Spleen (tissue), 11 donors: ENCODE results near the gene GRK5. TPM values are rescaled to one million over a fixed set of nuclear protein-coding genes. Genes with fewer than 3 reads are reported as not detected.

Experiments
- DNase-seq: peaks from one replicate; pipeline ENCODE4 v3.0.0-alpha.2; 2020
- H3K27ac ChIP-seq, 8 donors: fragments of 200-600 bp; sonication (generic) in 7 of 8; 1 replicate in 4 of 8; 2 replicates in 4 of 8; pipeline versions ENCODE4 v1.5.0 to v1.8.0; 2016 to 2021; ENCODE audit warnings: inconsistent platforms in 4 of 8, mild to moderate bottlenecking in 4 of 8, moderate library complexity in 1 of 8
- H3K27me3 ChIP-seq, 7 donors: fragments of 200-600 bp; sonication (generic) in 6 of 7; replicated peaks in 1 of 7; 1 replicate in 4 of 7; 2 replicates in 3 of 7; pipeline versions ENCODE4 v1.5.0 to v1.8.0; 2016 to 2021; ENCODE audit warnings: inconsistent platforms in 3 of 7, mild to moderate bottlenecking in 1 of 7
- H3K36me3 ChIP-seq, 6 donors: fragments of 200-600 bp; sonication (generic) in 5 of 6; 1 replicate in 4 of 6; 2 replicates in 2 of 6; pipeline versions ENCODE4 v1.5.0 to v1.8.0; 2016 to 2021; ENCODE audit warnings: inconsistent platforms in 2 of 6
- H3K4me1 ChIP-seq, 6 donors: fragments of 200-600 bp; sonication (generic) in 5 of 6; 1 replicate in 3 of 6; 2 replicates in 3 of 6; pipeline versions ENCODE4 v1.5.0 to v1.8.0; 2016 to 2021; ENCODE audit warnings: inconsistent platforms in 3 of 6
- H3K4me3 ChIP-seq, 8 donors: fragments of 200-600 bp; sonication (generic) in 7 of 8; 1 replicate in 4 of 8; 2 replicates in 4 of 8; pipeline versions ENCODE4 v1.5.0 to v1.8.0; 2016 to 2021; ENCODE audit warnings: inconsistent platforms in 4 of 8, mild to moderate bottlenecking in 4 of 8, moderate library complexity in 2 of 8
- H3K9me3 ChIP-seq, 8 donors: fragments of 200-600 bp; sonication (generic) in 7 of 8; 1 replicate in 4 of 8; 2 replicates in 4 of 8; pipeline versions ENCODE4 v1.5.0 to v1.8.0; 2016 to 2021; ENCODE audit warnings: inconsistent platforms in 4 of 8
- CTCF ChIP-seq, 11 experiments: fragments of 200-600 bp in 7 of 11; fragments of 450-650 bp in 4 of 11; sonication (generic) in 4 of 11; IDR thresholded peaks in 8 of 11; conservative IDR thresholded peaks in 3 of 11; 1 replicate in 7 of 11; 2 replicates in 4 of 11; pipeline versions ENCODE4 v1.4.0 to v1.8.0; 2016 to 2021; ENCODE audit warnings: antibody characterized with exemption in 11 of 11, inconsistent platforms in 4 of 11, mild to moderate bottlenecking in 1 of 11
- POLR2A ChIP-seq, 3 donors: fragments of 450-650 bp; IDR thresholded peaks; one replicate each; pipeline ENCODE4 v1.5.1; 2017; ENCODE audit warnings: antibody characterized with exemption in 3 of 3, mild to moderate bottlenecking in 1 of 3
- POLR2AphosphoS5 ChIP-seq, 3 donors: sonication (generic); formaldehyde crosslinking; IDR thresholded peaks; one replicate each; pipeline ENCODE4 v1.5.1; 2017; ENCODE audit warnings: antibody characterized with exemption in 3 of 3
- WGBS, 5 donors: extraction: QIAGEN DNeasy Blood & Tissue Kit in 3 of 5; methylation state at CpG; one replicate each; pipeline versions ENCODE4 v1.1.5 to v1.1.7; 2013 to 2018; 5-methylcytosine and 5-hydroxymethylcytosine counted together
- intact Hi-C: fragments of 100-400 bp; cut with DNase I; formaldehyde crosslinking; loops from one replicate; pipeline ENCODE4 v1.15.0; 2023; ENCODE audit warnings: low total_unique reads
- polyA plus RNA-seq, 3 donors: library from polyadenylated mRNA; stranded (reverse); fragments of 200-250 nt; gene quantifications; one replicate each; pipeline ENCODE4 v1.2.1, GENCODE V29; 2013
- total RNA-seq, 7 donors: library from RNA; depleted of rRNA in 3 of 7; stranded (reverse); fragments of >200 nt in 3 of 7; fragmentation: NEBNext Ultra II Directional in 4 of 7; extraction: Animal tissue kit (Norgen Biotek cat#: 25700) in 4 of 7; gene quantifications; one replicate each; pipeline versions ENCODE4 v1.1.0 to v1.2.1, GENCODE V29; 2016 to 2021
- donor health status: healthy with polysubstance abuse.
- donor health status: DM: no; HTN: no; CAD: no; lungs with moderate emphysema.
- donor health status: DM: no; HTN: no; CAD: no.
- donor health status: Bipolar disorder and iron deficiency.
- donor health status: healthy.
- donor health status: DM: no; HTN: no; CAD: no.
- donor health status: DM: yes; HTN: yes; CAD: no.

GRK5 gene
- total and polyA plus RNA-seq, 10 donors, result 15.5 to 85.2 (median 52.1) TPM

- WGBS, 5 donors, result 93 to 100% (median 97%) methylated on average over 1 to 6 of the region's 6 CpGs
- Histone ChIP-seq H3K27me3 (no peaks in the 10 kb centered on the region), H3K4me1 (peaks cover 28 to 87% (median 57%) of the 10 kb centered on the region in 6 donors), H3K4me3 (no peak overlapping the region), H3K9me3 (no peaks in the 10 kb centered on the region), H3K27ac (peak overlapping the region in 4 of 8 donors; percentile 64 to 81 (median 78)), H3K36me3 (peaks cover 0 to 7% (median 0%) of the 10 kb centered on the region in 6 donors)
- intact Hi-C loops, result loop anchor here (10.0 kb wide), 1 partner anchor 51 kb away; no protein-coding TSS in a partner anchor
- no peak for TF ChIP-seq POLR2A (IDR thresholded peaks at IDR 0.05)
- no peak for TF ChIP-seq CTCF (IDR thresholded peaks at IDR 0.05 in 8 of 11, conservative IDR thresholded peaks at IDR 0.05 in 3 of 11)
- no peak for TF ChIP-seq POLR2AphosphoS5 (IDR thresholded peaks at IDR 0.05)
- peak; percentile 65 for DNase-seq
These were observed 58.3 kb downstream of the GRK5 start for GRCh38 chr10:119265691-119266090.

GRCh38 chr10:119267384-119267783, 60.0 kb downstream of the GRK5 start:
- Histone ChIP-seq H3K27me3 (no peaks in the 10 kb centered on the region), H3K27ac (peak overlapping the region in 3 of 8 donors; percentile 84 to 93 (median 85)), H3K4me3 (no peak overlapping the region), H3K9me3 (no peaks in the 10 kb centered on the region), H3K4me1 (peaks cover 44 to 98% (median 71%) of the 10 kb centered on the region in 6 donors), H3K36me3 (peaks cover 0 to 7% (median 0%) of the 10 kb centered on the region in 6 donors)
- intact Hi-C loops, result loop anchor here (10.0 kb wide), 1 partner anchor 53 kb away; no protein-coding TSS in a partner anchor
- no peak for DNase-seq
- TF ChIP-seq POLR2A (IDR thresholded peaks at IDR 0.05) (no peak), CTCF (IDR thresholded peaks at IDR 0.05 in 8 of 11, conservative IDR thresholded peaks at IDR 0.05 in 3 of 11) (no peak), POLR2AphosphoS5 (IDR thresholded peaks at IDR 0.05) (no peak)
- 89 to 94% (median 93%) methylated on average over 9 to 10 of the region's 10 CpGs for WGBS, 5 donors

- H3K4me3 ChIP-seq, result no peak overlapping the region
- H3K36me3 ChIP-seq, result peaks cover 0 to 7% (median 0%) of the 10 kb centered on the region in 6 donors
- peak overlapping the region; percentile 59 to 93 (median 84) for H3K27ac ChIP-seq
- peaks cover 44 to 98% (median 78%) of the 10 kb centered on the region in 6 donors for H3K4me1 ChIP-seq
- H3K9me3 ChIP-seq, result no peaks in the 10 kb centered on the region
- TF ChIP-seq POLR2AphosphoS5 (IDR thresholded peaks at IDR 0.05) (no peak), CTCF (IDR thresholded peaks at IDR 0.05 in 8 of 11, conservative IDR thresholded peaks at IDR 0.05 in 3 of 11) (no peak), POLR2A (IDR thresholded peaks at IDR 0.05) (no peak)
- H3K27me3 ChIP-seq, result no peaks in the 10 kb centered on the region
- WGBS, 5 donors, result 83 to 90% (median 86%) methylated on average over 7 of the region's 7 CpGs
- intact Hi-C loops, result loop anchor here (10.0 kb wide), 1 partner anchor 54 kb away; no protein-coding TSS in a partner anchor
- no peak for DNase-seq
These were observed 61.1 kb downstream of the GRK5 start for GRCh38 chr10:119268428-119268827.

GRCh38 chr10:119268871-119269506, 61.6 kb downstream of the GRK5 start:
- peaks cover 38 to 97% (median 75%) of the 10 kb centered on the region in 6 donors for H3K4me1 ChIP-seq
- TF ChIP-seq POLR2AphosphoS5 (IDR thresholded peaks at IDR 0.05) (peak in 2 of 3 donors; percentile 57 to 74), POLR2A (IDR thresholded peaks at IDR 0.05) (no peak)
- peak; percentile 75 for DNase-seq
- intact Hi-C loops, result loop anchor here (10.0 kb wide), 1 partner anchor 54 kb away; no protein-coding TSS in a partner anchor
- H3K4me3 ChIP-seq, result no peak overlapping the region
- 23 to 45% (median 38%) methylated on average over 9 to 11 of the region's 11 CpGs for WGBS, 5 donors
- peak overlapping the region; percentile 59 to 93 (median 84) for H3K27ac ChIP-seq
- H3K9me3 ChIP-seq, result no peaks in the 10 kb centered on the region
- H3K36me3 ChIP-seq, result peaks cover 0 to 7% (median 0%) of the 10 kb centered on the region in 6 donors
- H3K27me3 ChIP-seq, result no peaks in the 10 kb centered on the region
